SHP77 treated with DMSO at 0.1 percent for 48 hours (cell line): ENCODE data around the gene RPL18.
"Not testable (repeated sequence)": the region's sequence is repeated elsewhere in the genome, so short reads cannot be mapped to it uniquely, and the experiment has no call there.

Experiments used
- DNase-seq: peaks from one replicate; lab custom pipeline; 2025; lab: John Stamatoyannopoulos, UW

Gene RPL18

DNA sequence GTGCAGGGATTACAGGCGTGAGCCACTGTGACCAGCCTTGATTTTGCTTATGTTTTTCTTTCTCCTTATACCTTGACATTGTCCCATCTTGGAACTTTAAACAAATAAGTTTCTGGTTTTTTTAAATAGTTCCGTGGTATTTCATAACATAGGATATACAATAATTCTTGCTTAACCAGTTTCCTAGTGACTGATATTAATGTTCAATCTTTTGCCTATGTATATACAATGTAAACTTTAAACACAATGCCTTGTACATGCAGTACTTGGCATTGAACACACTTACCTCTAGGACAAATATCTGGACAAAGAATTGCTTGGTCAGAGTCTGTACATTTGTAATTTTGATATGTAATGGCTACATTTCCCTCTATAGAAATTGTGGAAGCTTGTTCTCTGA, 36.8 kb downstream of the RPL18 start:
- no peak for DNase-seq

DNA sequence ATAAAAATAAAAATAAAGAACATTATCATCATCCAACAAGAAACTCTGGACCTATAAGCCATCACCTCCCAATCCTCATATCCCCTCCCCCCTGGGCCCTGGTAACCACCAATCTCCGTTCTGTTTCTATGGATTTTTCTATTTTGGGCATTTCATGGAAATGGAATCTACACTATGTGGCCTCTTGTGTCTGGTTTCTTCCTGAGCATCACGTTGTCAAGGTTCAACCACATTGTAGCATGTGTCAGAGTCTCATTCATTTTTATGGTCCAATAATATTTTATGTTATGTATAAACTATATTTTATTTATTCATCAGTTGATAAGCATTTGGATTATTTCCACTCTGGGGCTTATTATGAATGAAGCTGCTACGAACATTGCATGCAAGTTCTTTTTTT, 40.1 kb downstream of the RPL18 start:
- no peak for DNase-seq

- DNase-seq, result not testable (repeated sequence)
Measured at GRCh38 chr19:48577908-48578307, 41.1 kb downstream of the RPL18 start.

GRCh38 chr19:48575931-48576622, 42.9 kb downstream of the RPL18 start:
- DNase-seq, result no peak

DNA sequence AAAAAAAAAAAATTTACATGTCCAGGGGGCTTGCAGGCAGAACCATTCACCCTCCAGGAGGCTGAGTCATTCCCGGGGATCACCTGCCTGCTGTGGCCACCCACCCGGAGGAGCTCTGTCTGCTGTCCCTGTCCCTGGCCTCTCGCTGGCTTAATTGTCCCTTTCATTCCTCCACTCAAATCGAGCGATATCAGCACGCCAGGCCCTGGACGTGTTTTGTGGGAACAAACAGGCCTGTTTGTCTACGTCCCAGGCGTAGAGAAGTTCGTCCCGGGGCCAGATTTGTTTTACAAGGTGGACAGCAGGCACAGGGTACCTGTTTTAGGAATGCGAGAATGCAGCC, 45.8 kb downstream of the RPL18 start:
- DNase-seq, result no peak

- no peak for DNase-seq
Measured at GRCh38 chr19:48571378-48572162, 47.4 kb downstream of the RPL18 start.

GRCh38 chr19:48569814-48570213, 49.2 kb downstream of the RPL18 start:
- no peak for DNase-seq

DNA sequence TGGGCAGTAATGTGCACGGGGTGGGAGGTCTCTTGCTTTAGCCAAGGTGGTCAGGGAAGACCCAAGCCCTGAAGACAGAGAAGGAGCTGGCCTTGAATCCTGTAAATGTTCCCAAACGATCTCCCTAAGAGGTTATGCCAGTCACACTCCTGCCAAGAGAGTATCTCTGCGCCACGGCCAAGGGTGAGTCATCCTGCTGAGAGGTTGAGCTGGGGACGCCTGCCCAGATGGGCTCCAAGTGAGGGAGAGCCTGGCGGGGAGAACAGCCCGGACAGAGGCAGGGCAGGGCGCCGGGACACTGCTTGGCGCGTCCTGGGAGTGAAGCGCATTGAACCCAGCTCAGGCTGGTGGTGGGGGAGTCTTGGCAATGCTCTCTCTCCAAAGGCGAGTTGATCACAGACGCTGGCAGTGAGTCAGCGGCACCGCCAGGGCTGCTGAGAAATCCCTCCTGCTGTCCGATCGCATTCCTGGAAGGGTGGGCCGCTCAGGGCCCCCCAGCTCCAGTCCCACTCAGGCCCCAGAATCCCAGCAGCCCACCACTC, 50.6 kb downstream of the RPL18 start:
- no peak for DNase-seq
